Activated CD8-positive, alpha-beta memory T cell treated with anti-CD3 and anti-CD28 coated beads for 36 hours (primary cell): Measurements from ENCODE around the gene BUD13. TPM values are rescaled to one million over a fixed set of nuclear protein-coding genes. Genes with fewer than 3 reads are reported as not detected.
"Not testable (repeated sequence)": the region's sequence is repeated elsewhere in the genome, so short reads cannot be mapped to it uniquely, and the experiment has no call there.

Experiments
- CTCF ChIA-PET: fragments of 350-600 bp; sonication (Branson Sonifier 250); formaldehyde crosslinking; loops from one replicate; lab custom pipeline; 2021; ENCODE audit warnings: antibody characterized with exemption; lab: Charles Lee
- POLR2A ChIA-PET: fragments of 350-600 bp; sonication (Branson Sonifier 250); formaldehyde crosslinking; loops from one replicate; lab custom pipeline; 2021; ENCODE audit warnings: antibody characterized with exemption; lab: Charles Lee
- total RNA-seq, 2 experiments: library from RNA; stranded (reverse); gene quantifications; one replicate each; pipeline ENCODE4 v1.2.3, GENCODE V29; 2021

BUD13 gene, protein sequence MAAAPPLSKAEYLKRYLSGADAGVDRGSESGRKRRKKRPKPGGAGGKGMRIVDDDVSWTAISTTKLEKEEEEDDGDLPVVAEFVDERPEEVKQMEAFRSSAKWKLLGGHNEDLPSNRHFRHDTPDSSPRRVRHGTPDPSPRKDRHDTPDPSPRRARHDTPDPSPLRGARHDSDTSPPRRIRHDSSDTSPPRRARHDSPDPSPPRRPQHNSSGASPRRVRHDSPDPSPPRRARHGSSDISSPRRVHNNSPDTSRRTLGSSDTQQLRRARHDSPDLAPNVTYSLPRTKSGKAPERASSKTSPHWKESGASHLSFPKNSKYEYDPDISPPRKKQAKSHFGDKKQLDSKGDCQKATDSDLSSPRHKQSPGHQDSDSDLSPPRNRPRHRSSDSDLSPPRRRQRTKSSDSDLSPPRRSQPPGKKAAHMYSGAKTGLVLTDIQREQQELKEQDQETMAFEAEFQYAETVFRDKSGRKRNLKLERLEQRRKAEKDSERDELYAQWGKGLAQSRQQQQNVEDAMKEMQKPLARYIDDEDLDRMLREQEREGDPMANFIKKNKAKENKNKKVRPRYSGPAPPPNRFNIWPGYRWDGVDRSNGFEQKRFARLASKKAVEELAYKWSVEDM
- total RNA-seq = 10 to 100 TPM; 32.1 to 33.6 TPM

DNA sequence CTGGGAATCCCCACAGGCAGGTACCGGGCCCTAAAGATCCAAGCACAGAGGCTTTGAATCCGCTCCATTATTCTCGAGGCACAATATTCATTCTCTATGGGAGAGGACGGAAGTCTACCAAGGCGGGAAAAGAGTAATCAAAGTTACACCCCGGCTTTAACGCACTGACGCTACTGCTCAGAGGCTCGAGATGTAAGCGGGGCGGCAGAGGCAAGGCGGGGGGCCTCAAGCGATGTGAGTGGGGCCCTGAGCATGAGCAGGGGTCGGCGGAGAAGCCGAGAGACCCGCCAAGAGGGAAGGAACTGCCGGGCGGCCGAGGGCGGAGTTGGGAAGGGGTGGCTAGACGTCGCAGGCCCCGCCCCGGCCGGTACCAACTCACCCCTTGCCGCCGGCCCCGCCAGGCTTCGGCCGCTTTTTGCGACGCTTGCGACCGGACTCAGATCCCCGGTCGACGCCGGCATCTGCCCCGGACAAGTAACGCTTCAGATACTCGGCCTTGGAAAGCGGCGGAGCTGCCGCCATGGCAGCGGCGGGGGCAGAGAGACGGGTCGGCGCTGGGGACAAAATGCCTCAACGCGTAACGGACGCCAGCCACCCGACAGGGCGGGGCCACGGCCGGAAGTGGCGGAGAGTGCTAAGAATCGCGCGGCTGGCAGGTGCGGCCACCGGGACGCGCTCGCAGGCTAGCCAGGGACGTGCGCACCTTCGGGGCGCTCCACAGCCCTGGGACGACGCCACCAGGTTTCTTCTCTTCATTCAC, at the start of gene BUD13:
TSS of gene BUD13 (minus strand) at position 545 of the 760 bp plus-strand sequence. CDS start at position 522, 23 bp downstream.
- ChIA-PET CTCF (interaction anchor here (1.9 kb wide), 1 partner anchor 63 kb away, joined by 4 read pairs; no protein-coding TSS in a partner anchor), POLR2A (interaction anchor here (0.8 to 3.2 kb wide), 3 partner anchors 15 to 555 kb away, joined by 3 to 10 read pairs (median 3); partner anchors contain the start of genes CEP164, PAFAH1B2 and ZPR1)

DNA sequence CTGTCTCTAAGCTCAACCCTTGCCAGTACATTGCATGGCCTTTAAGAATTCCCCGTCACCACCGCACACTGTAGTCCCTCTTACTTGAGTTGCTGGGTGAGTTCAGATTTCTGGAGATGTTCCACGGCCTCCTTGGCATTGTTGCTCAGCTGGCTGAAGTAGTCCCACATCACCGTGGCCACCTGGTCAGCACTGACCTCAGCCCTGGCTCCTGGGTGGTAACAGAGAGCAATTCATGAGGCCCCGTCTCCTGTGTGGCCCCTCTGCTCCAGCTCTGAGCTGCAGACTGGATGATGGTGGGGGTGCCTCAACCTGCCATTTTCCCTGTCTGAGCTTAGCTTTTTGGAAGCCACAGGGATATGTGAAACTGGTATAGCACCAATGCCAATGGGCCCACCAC, 49.8 kb upstream of the BUD13 start:
- ChIA-PET POLR2A (no interaction called here), CTCF (interaction anchor here (0.6 to 2.3 kb wide), 3 partner anchors 14 to 284 kb away, joined by 3 to 11 read pairs (median 3); partner anchors contain the start of gene APOA1)

DNA sequence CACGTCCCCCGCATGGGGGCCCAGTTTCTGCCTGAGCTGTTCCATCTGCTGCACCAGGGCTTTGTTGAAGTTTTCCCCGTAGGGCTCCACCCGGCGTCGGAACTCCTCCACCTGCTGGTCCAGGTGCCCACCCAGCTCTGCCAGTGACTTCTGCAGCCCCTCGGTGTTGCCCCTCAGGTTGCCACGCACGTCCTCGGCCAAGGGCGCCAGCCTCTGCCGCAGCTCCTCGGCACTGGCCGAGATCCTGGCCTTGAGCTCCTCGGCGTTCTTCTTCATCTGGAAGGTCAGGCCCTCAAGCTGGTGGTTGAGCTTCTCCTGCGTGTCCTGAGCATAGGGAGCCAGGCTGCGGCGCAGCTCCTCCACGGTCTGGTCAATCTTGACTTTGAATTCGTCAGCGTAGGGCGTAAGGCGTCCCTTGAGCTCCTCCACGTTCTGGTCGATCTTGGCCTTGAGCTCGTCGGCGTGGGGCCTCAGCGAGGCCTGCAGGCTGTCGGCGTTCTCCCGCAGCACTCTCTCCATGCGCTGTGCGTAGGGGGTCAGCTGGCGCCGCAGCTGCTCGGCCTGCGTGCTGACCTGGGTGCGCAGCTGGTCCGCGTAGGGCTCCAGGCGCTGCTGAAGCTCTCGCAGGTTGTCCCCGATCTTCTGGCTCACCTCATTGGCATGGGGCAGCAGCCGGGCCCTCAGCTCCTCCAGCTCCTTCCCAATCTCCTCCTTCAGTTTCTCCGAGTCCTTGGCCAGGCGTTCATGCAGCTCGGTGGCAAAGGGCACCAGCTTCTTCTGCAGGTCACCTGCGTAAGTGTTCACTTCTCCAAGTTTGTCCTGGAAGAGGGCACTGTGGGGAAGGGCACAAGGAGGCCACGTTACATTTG, 48.5 kb upstream of the BUD13 start:
- POLR2A ChIA-PET = no interaction called here
- CTCF ChIA-PET = interaction anchor here (2.3 kb wide), 1 partner anchor 15 kb away, joined by 11 read pairs; the partner anchor contains the start of gene APOA1

DNA sequence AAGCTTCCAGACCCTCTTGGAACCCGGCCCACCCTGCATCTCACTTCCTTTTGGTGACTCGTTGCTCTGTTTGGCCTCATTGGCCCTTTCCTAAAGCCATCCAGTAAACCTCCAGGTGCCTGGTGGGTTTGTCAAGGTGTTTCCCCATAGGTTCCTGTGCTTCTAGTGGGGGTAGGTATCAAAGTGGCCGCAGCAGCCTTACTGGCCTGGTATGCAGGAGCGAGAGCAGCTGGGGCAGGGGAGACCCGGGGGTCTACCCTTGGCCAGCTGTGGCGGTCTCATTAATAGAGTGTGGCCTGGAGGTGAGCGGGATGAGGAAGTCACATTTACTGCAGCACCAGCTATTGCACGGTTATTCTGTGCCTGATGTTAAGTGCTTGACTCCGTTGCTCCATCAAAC, 46.3 kb upstream of the BUD13 start:
- CTCF ChIA-PET = interaction anchor here (0.7 kb wide), 2 partner anchors 17 to 60 kb away, joined by 3 read pairs; no protein-coding TSS in a partner anchor
- POLR2A ChIA-PET = no interaction called here

DNA sequence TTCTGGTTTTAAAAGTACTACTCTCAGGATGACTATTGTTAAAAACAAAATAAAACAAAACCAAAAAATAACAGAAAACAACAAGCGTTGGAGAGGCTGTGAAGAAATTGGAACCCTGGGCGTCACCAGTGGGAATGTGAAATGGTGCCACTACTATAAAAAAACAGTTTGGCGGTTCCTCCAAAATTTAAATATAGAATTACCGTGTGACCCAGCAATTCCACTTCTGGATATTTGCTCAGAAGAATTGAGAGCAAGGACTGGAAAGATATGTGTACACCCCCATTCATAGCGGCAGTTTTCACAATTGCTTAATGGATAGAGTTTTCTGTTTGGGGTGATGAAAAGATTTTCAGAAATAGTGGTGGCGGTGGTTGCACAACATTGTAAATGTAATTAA, 41.7 kb upstream of the BUD13 start:
- ChIA-PET POLR2A (no interaction called here), CTCF (no interaction called here)

DNA sequence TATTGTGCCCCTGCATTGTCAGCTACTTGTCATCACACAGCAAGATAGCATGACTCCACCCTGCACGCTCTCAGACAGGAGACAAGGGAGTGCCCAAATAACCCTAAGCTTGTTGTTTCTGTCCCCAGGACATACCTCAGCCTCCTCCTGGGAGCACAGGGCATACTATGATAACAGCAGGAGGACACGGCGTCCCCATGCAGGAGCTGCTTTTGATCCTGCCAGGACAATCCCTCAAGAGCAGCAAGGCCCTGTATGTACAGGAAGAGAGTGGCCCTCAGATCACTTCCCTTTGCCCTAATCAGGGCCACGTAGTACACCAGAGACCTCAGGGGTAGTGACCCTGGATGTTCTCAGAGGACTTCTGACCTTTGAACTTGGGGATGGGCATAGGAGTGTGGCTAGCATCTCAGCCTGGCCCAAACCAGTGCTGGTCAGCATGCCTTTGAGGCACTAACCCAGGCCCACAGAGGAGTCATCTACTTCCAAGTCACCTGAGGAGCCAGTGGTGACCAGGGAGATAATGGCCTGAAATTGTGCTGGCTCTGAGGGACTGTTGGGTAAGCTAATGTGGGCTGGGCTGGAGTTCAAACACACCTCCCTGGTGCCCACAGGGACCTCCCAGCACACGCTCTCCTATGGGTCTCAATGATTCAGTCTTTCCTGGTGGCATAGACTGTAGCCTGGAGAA, 41.1 kb upstream of the BUD13 start:
- ChIA-PET CTCF (interaction anchor here (1.3 kb wide), 2 partner anchors 23 kb away, joined by 3 to 4 read pairs; partner anchors contain the start of gene APOA5), POLR2A (no interaction called here)

DNA sequence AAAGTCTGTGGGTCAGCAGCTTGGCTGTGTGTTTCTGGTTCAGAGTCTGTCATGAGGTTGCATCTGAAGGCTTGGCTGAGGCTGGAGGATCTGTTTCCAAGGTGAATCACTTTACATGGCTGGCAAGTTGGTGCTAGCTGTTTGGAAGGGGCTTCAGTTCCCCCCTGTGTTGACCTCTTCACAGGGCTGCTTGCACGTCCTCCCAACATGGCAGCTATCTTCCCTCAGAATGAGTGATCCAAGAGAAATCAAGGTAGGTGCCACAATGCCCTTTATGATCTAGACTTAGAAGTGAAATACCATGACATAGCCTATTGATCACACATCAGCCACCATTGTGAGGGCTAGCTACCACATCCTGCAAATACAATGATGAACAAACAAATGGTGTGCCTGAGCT, 40.4 kb upstream of the BUD13 start:
- POLR2A ChIA-PET = interaction anchor here (0.9 kb wide), 1 partner anchor 332 kb away, joined by 3 read pairs; no protein-coding TSS in a partner anchor
- CTCF ChIA-PET = interaction anchor here (1.3 kb wide), 2 partner anchors 22 to 23 kb away, joined by 3 to 4 read pairs; partner anchors contain the start of gene APOA5

DNA sequence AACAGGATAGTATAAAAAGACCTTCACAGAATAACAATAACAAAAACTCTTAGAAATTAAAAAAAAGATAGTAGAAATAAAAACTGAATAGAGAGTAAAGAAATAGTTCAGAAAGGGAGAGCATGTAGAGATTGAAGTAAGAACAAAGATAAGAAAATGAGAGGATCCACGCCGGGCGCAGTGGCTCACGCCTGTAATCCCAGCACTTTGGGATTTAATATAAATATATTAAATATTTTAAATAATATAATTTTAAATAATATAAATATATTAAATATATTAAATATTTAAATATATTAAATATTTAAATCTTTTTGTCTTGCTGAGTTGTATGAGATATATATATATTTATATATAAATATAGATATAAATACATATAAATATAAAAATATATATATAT, 39.3 kb upstream of the BUD13 start:
- ChIA-PET CTCF (no interaction called here), POLR2A (no interaction called here)

DNA sequence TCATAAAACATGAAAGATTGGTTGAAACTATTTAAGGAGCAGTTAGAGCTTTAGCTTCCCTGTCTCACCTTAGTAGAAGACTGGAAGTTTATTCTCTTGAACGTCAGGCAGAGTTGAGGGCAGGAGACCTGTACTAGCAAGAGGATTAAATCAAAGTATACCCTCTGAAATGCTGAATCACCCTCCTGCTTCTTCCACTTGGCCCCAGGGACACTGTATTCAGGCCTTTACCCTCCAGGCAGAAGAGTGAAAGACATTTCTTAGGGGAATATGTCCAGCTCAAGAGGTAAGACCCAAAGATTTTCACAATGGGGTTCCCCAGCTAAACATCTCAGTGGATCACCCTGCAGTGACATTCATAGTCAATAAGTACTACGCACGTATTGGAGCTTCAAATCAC, 38.4 kb upstream of the BUD13 start:
- CTCF ChIA-PET = no interaction called here
- POLR2A ChIA-PET = no interaction called here

DNA sequence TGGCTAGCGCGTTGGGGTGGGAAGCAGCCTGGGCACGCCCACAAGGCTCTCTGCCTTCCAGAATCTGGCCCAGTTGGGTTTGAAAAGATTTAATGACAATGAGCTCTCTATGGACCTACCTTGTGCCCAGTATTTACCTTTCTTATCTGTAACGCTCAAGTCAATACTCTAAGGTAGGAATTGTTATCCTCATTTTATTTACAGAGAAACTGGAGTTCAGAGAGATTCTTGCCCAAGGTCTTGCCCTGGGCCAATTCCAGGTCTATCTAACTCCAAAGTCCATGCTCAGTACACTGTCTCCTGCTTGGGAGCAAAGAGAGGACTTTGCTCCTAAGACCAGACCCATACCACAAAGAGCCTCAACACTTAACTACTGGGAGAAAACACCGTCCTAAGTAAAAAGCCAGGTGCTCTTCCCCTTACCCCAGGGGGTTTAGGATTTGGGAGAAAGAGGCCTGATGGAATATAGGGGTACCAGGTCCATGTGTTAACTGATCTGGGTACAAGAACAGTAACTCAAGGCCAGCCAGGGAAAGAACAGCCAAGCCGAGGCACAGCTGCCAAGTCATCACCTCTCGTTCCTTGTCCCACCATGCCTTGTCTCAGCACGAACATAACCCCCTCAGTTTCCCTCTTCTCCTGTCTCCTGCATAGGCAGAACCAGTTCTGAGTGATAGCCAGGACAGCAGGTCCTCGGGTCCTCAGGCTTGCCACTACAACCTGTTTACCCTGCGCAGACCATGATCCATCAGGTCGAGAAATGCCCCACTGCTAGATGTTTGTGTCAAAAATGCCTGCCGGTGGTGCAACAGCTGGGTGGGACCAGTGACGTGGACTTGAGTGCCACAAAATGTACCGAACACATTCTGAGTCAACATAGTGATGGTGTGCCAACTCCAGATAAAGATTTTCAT, 35.7 kb upstream of the BUD13 start:
- ChIA-PET CTCF (no interaction called here), POLR2A (no interaction called here)

DNA sequence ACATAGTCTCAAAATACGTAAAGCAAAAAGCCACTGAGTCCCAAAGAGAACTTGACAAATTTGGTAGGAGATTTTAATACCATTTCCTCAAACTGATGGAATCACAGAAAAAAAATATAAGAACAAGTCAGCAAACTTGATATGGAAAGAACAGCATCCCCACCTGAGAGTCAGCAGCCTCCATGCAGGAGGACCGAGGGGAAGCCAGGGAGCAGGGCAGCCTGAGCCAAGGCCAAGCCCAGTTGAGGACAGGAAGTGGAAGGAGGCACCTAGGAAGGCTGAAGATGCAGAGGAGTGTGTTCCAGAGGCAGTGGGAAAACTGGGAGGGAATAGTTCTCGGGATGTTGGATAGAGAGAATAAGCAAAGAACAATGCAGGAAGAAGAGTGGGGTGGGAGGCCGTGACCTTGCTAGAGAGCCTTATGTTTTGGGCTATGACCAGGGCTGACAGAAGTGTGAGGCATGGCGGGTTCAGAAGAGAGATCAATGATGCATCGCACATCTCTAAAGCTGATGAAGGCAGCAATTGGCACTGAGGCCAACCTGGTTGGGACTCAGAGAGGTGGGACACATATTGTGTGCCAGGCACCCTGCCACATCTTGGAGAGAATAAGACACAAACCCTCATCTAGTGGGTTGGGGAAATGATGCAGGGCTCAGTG, 34.9 kb upstream of the BUD13 start:
- POLR2A ChIA-PET = no interaction called here
- CTCF ChIA-PET = no interaction called here

DNA sequence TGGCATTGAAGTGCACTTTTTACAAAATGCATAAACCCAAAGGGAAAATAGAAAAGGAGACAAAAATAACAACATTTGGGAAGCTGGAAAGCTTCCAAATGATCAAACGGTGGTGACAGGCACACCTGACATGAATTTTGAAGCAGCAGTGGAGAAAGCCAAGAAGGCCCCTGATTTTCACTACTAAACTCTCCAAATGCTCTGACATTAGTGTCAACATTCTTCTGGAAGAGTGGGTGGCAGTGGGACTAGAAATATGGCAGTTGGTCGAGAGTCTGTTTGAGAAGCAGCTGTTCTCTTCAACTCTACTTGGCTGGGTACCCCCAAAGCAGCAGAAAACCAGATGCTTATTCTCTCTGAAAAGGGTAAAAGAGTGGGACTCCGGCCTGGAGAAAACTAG, 31.2 kb upstream of the BUD13 start:
- ChIA-PET CTCF (no interaction called here), POLR2A (no interaction called here)

DNA sequence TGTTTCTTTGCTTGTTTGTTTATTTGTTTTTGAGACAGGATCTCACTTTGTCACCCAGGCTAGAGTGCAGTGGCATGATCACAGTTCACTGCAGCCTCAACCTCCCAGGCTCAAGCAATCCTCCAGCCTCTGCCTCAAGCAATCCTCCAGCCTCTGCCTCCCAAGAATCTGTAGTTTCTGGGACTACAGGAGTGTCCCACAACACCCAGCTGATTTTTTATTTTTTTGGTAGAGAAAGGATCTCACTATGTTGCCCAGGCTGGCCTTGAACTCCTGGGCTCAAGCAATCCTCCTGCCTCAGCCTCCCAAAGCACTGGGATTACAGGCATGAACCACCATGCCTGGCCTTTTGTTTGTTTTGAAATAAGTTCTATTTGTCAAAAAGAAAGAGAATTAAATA, 28.9 kb upstream of the BUD13 start:
- CTCF ChIA-PET = interaction anchor here (2.4 kb wide), 1 partner anchor 11 kb away, joined by 9 read pairs; the partner anchor contains the start of gene APOA5
- POLR2A ChIA-PET = not testable (repeated sequence)

DNA sequence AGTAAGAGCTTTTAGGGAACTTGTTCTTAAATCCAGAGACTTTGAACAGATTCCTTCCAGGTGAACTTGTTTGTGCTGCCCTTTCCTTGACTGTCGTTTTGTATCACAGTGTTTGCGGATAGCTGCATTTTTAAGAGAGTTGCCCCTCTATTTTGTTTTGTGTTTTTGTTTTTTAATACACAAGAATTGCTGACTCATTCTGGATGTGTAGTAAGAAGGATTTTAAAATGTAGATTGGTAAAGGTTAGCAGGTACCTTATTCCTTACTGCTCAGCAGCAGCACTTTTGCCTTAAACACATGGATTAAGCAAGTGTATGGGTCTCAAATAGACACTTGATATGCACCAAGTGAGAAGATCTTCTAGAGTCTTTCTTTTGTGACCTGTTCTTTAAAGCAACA, 27.8 kb upstream of the BUD13 start:
- ChIA-PET CTCF (interaction anchor here (2.4 kb wide), 1 partner anchor 10 kb away, joined by 9 read pairs; the partner anchor contains the start of gene APOA5), POLR2A (interaction anchor here (0.7 kb wide), 1 partner anchor 25 kb away, joined by 3 read pairs; no protein-coding TSS in a partner anchor)

DNA sequence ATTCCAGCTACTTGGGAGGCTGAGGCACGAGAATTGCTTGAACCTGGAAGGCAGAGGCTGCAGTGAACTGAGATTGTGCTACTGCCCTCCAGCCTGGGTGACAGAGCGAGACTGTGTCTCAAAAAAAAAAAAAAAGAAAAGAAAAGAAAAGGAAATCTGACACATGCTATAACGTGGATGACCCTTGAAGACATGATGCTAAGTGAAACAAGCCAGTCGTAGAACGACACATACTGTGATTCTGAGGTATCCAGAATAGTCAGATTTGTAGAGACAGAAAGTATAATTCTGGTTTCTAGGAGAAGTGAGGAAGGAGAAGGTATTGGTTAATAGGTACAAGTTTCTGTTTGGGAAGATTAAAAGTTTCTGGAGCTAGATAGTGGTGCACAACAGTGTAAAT, 25.6 kb upstream of the BUD13 start:
- ChIA-PET POLR2A (interaction anchor here (0.6 kb wide), 1 partner anchor 132 kb away, joined by 3 read pairs; no protein-coding TSS in a partner anchor), CTCF (no interaction called here)

DNA sequence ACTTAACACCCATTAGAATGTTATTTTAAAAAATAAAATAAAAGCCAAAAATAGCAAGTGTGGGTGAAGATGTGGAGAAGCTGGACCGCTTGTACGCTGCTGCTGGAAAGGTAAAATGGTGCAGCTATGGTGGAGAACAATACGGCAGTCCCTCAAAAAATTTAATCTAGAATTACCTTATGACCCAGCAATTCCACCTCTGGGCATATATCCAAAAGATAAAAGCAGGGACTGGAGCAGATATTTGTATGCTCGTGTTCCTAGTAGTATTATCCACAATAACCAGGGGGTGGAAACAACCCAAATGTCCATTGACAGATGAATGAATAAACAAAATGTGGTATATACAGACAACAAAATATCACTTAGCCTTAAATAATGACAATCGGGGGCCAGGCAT, 25.0 kb upstream of the BUD13 start:
- ChIA-PET CTCF (no interaction called here), POLR2A (no interaction called here)
